ENCODE measurements around the gene ANO5. TPM values are rescaled to one million over a fixed set of nuclear protein-coding genes. Genes with fewer than 3 reads are reported as not detected.

The ANO5 gene
- total RNA-seq = 1 to 10 TPM; 3.3 to 4.9 TPM

GRCh38 chr11:22192642-22193347 lies at the start of gene ANO5:
Gene ANO5, plus strand, starts transcription at chr11:22193085. Its CDS starts 408 bp downstream, at chr11:22193493.
- WGBS, 2 donors = 1 to 2% methylated on average over 32 to 56 of the region's 56 CpGs
- TF ChIP-seq CTCF (IDR thresholded peaks at IDR 0.05) (no peak), POLR2A (IDR thresholded peaks at IDR 0.05) (peak; percentile 26 to 76 (median 73))
- H3K4me1 ChIP-seq = peaks cover 8% of the 10 kb centered on the region
- no peaks in the 10 kb centered on the region for H3K9me3 ChIP-seq
- no peaks in the 10 kb centered on the region for H3K27me3 ChIP-seq
- ATAC-seq (peak; percentile 89), DNase-seq (peak; percentile 83 to 89 (median 84))
- intact Hi-C loops (cut with DNase I) = no loop called here
- peak within 1 kb of the TSS; percentile 21 to 80 (median 71) for H3K27ac ChIP-seq
- H3K36me3 ChIP-seq (replicated peaks in 1 of 2; ENCODE audit: insufficient read depth in 1 of 2, low read depth in 2 of 2) = no peaks in the 10 kb centered on the region
- peak within 1 kb of the TSS; percentile 50 to 66 for H3K4me3 ChIP-seq

GRCh38 chr11:22151649-22152197 lies 41.2 kb upstream of the ANO5 start:
- no peak overlapping the region for H3K4me3 ChIP-seq
- H3K27me3 ChIP-seq = no peaks in the 10 kb centered on the region
- WGBS, 2 donors = 87 to 90% methylated on average over 4 of the region's 4 CpGs
- DNase-seq = no peak
- ATAC-seq = no peak
- H3K9me3 ChIP-seq = no peaks in the 10 kb centered on the region
- H3K36me3 ChIP-seq (replicated peaks in 1 of 2; ENCODE audit: insufficient read depth in 1 of 2, low read depth in 2 of 2) = no peaks in the 10 kb centered on the region
- no peak for TF ChIP-seq POLR2A (IDR thresholded peaks at IDR 0.05)
- TF ChIP-seq CTCF (IDR thresholded peaks at IDR 0.05) = no peak
- no peak overlapping the region for H3K27ac ChIP-seq
- intact Hi-C loops (cut with DNase I) = no loop called here
- peaks cover 4% of the 10 kb centered on the region for H3K4me1 ChIP-seq

- 73 to 74% methylated on average over 2 of the region's 2 CpGs for WGBS, 2 donors
- Histone ChIP-seq H3K9me3 (no peaks in the 10 kb centered on the region), H3K4me1 (peaks cover 4% of the 10 kb centered on the region), H3K36me3 (replicated peaks in 1 of 2; ENCODE audit: insufficient read depth in 1 of 2, low read depth in 2 of 2) (no peaks in the 10 kb centered on the region), H3K4me3 (no peak overlapping the region), H3K27ac (no peak overlapping the region), H3K27me3 (no peaks in the 10 kb centered on the region)
- ATAC-seq (no peak), DNase-seq (no peak)
- TF ChIP-seq CTCF (IDR thresholded peaks at IDR 0.05) = no peak
- TF ChIP-seq POLR2A (IDR thresholded peaks at IDR 0.05) = no peak
- intact Hi-C loops (cut with DNase I) = no loop called here
Observed at GRCh38 chr11:22157531-22157930, 35.4 kb upstream of the ANO5 start.

- no peak for ATAC-seq
- intact Hi-C loops (cut with DNase I) = loop anchor here (10.0 kb wide), 1 partner anchor 143 kb away; no protein-coding TSS in a partner anchor
- Histone ChIP-seq H3K27me3 (no peaks in the 10 kb centered on the region), H3K27ac (no peak overlapping the region), H3K4me3 (no peak overlapping the region), H3K9me3 (no peaks in the 10 kb centered on the region), H3K36me3 (replicated peaks in 1 of 2; ENCODE audit: insufficient read depth in 1 of 2, low read depth in 2 of 2) (no peaks in the 10 kb centered on the region), H3K4me1 (no peaks in the 10 kb centered on the region)
- no peak for DNase-seq
- 32 to 54% methylated on average over 1 of the region's 1 CpG for WGBS, 2 donors
- no peak for TF ChIP-seq POLR2A (IDR thresholded peaks at IDR 0.05)
- TF ChIP-seq CTCF (IDR thresholded peaks at IDR 0.05) = no peak
Observed at GRCh38 chr11:22161489-22161888, 31.4 kb upstream of the ANO5 start.

All from body of pancreas (tissue), 4 donors.